Measurements from ENCODE around the gene NPIPA1.
"Not testable (repeated sequence)": the region's sequence is repeated elsewhere in the genome, so short reads cannot be mapped to it uniquely, and the experiment has no call there.

Gene NPIPA1

DNA sequence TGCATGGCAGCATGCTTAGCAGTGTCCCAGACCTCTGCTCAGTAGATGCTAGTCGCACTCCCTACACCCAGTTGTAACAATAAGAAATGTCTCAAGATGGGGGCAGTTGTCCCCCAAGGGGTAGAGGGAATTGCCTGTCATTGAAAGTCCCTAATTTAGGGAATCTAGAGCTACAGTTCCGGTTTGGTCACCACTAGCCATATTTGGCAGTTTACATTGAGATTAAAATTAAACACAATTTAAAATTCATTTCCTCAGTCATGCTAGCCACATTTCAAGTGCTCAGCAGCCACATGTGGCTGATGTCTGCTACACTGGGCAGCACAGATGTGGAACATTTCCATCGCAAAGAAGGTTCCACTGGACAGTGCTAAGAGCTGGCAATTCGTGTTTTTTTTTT is 41.7 kb downstream of the NPIPA1 start:
- not testable (repeated sequence) for DNase-seq

DNA sequence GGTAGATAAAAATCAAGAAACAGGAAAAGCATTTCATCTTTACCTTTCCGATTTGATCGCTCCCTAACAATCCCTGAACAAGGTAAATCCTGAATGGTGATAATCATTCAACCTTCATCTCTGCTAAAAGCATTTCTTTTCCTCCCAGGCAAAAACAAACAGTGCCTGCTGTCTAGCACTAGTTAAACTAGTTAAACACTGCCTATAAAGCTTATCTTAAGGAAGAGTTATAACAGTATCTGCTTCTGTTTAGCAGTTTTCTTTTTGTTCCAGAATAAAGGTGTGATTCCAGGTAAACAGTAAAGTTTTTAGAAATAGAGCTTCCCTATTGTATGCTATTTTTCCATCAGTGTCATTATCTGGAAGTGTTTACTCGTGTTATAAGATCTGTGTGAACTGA is 44.0 kb downstream of the NPIPA1 start:
- DNase-seq, result not testable (repeated sequence)

DNA sequence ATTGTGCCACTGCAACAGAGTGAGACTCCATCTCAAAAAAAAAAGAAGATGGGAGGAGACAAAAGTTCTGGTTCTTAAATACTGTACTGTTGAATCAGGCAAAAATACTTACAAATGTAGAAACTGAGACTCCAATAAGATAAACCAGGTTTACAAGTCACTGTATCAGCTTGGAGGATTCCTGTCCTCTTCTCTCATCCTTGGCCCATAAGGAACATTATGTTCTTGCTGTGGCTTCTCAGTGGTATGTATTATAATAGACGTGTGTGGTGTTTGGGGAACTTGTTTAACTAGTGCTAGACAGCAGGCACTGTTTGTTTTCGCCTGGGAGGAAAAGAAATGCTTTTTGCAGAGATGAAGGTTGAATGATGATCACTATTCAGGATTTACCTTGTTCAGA is 45.3 kb downstream of the NPIPA1 start:
- DNase-seq, result not testable (repeated sequence)

DNA sequence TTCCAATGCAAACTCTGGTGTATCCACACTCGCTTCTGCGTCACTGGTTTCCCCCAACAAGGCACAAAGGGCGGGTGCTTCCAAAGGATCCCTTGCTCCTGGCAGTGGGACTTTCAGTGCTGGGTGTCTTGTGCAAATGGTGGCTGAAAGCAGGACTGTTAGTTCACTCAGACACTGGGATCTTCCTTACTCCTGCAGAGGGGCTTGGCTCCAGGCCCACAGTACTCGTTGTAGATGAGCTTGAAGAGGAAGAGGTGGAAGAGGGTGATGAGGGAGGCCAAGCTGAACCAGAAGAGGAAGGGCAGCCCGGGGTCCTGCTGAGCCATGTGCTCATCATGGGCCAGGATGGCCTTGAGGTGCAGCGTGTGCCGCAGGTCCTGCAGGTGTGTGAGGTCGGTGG is 50.8 kb downstream of the NPIPA1 start:
- DNase-seq, result not testable (repeated sequence)

DNA sequence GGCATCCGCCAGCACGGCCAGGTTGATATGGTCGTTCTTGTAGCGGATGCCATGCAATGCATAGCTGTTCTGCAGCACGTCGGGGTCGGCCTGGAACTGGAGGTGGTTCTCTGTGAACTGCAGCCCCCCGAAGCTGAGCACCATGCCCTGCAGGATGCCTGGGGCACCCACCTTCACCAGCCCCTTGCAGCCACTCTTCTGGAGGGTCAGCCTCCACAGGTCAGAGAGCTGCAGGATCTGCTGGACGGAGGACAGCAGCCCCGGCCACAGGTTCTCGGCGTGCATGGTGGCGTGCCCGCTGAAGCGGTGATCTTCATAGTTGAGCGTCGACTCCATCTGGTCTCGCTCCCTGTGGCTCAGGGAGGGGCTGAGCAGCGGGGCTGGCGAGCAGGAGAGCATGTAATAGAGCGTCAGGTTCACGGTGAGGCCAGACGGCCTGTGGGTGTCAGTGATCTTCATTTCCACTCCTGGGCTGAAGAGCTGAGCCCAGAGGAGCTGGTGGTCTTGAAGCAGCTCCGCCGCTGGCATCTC is 51.5 kb downstream of the NPIPA1 start:
- not testable (repeated sequence) for DNase-seq

DNA sequence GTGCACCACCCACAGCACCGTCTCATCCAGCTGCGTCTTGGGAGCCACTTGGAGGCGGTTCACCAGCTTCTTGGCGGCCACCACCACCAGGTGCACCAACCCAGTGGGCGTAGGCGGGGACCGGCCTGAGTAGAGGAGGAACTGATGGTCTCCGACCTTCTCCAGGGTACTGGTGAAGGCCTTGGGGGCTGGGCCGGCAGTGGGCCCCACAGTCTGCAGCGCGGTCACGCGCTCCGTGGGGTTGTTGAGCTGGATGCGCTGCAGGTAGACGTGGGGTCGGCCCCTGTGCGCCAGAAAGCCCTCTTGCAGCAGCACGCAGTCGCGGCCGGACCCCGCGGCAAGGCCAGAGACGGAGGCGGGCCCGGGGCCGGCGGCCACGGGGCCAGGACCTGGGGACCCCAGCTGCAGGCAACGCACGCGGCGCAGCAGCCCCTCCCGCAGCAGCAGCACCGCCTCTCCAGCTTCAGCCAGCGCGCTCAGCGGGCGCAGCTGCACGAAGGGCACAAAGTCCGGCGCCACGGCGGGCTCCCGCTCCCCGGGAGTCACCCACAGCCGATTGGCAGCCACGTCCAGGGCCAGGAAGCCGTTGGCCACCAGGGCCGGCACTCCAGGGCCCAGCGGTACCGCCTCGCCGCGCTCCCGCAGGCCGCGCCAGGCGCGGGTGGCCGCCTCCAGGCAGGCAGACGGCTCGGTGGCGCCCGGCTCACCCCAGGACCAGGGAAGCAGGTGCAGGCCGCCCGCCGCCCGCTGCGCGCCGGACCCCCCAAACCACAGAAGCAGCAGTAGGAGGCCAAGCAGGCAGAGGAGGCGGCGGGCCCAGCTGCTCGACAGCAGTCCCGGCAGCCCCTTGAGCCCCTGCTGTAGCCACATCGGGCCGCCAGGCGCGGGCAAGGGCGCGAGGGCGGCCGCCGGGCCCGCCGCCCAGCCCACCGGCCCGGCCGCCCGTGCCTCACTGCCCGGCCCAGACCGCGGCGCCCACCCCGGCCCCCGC is 52.3 kb downstream of the NPIPA1 start:
- DNase-seq, result not testable (repeated sequence)

DNA sequence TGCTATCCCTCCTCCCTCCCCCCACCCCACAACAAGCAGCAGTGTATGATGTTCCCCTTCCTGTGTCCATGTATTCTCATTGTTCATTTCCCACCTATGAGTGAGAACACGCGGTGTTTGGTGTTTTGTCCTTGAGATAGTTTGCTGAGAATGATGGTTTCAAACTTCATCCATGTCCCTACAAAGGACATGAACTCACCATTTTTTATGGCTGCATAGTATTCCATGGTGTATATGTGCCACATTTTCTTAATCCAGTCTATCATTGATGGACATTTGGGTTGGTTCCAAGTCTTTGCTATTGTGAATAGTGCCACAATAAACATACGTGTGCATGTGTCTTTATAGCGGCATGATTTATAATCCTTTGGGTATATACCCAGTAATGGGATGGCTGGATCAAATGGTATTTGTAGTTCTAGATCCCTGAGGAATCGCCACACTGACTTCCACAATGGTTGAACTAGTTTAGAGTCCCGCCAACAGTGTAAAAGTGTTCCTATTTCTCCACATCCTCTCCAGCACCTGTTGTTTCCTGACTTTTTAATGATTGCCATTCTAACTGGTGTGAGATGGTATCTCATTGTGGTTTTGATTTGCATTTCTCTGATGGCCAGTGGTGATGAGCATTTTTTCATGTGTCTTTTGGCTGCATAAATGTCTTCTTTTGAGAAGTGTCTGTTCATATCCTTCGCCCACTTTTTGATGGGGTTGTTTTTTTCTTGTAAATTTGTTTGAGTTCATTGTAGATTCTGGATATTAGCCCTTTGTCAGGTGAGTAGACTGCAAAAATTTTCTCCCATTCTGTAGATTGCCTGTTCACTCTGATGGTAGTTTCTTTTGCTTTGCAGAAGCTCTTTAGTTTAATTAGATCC is 56.3 kb downstream of the NPIPA1 start:
- DNase-seq, result not testable (repeated sequence)

DNA sequence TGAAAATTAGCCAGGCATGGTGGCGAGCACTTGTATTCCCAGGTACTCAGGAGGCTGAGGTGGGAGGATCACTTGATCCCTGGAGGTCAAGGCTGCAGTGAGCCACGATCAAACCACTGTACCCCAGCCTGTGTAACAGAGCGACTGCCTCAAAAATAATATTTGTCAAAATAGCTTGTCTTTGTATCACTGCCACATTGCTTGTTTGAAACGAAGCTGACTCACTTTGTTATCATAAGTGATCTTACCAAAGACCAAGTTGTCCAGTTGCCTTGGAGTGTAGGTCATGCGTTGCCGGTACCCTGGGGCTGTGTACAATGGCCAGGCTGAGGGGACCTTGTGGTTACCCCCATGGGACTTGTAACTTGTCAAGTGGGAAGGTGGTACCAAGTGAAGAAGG is 59.5 kb downstream of the NPIPA1 start:
- DNase-seq, result not testable (repeated sequence)

DNA sequence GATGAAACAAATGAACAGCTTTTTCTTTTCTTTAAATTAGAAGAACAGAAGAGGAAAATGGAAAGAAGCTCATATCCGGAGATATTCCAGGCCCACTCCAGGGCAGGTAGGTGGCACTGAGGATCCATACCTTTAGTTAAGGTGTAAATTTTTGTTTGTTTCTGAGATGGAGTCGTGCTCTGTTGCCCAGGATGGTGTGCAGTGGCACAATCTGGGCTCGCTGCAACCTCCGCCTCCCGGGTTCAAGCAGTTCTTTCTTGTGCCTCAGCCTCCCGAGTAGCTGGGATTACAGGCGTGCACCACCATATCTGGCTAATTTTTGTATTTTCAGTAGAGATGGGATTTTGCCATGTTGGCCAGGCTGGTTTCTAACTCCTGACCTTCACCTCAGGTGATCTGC is 61.1 kb downstream of the NPIPA1 start:
- DNase-seq, result not testable (repeated sequence)

DNA sequence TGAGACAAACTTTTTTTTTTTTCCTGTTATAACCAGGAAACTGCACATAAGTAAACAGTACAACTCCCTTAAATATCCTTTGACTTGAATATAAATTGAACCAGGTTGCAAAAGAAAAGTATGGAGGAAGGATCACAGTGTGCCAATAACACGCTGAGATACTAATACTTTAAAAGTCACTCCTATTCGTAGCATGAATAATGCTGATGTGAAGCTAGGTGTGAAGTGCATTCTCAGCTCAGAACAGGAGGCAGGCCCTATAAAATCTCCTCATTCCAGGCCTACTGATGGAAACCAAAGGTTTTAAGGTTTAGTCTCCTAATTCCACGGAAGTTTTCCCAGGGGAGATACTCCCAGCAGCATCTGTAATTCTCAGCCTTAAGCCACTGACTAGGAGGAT is 62.6 kb downstream of the NPIPA1 start:
- not testable (repeated sequence) for DNase-seq

Measured in T-helper 1 cell (primary cell).